Right lobe of liver (tissue), 4 donors: ENCODE data around the gene PTRH2.

Source experiments
- POLR2A ChIP-seq: fragments of 450-650 bp; IDR thresholded peaks from one replicate; pipeline ENCODE4 v1.6.1; 2017; ENCODE audit warnings: antibody characterized with exemption, mild to moderate bottlenecking
- TF ChIP-seq, protein P1 (sequence below), 4 donors: fragments of 200-600 bp in 3 of 4; fragments of 450-650 bp in 1 of 4; IDR thresholded peaks; one replicate each; pipeline versions ENCODE4 v1.5.1 to v1.8.0; 2016 to 2022; ENCODE audit warnings: antibody characterized with exemption in 4 of 4, mild to moderate bottlenecking in 2 of 4
- donor health status: DM: no; HTN: no; CAD: no.
- donor health status: DM: no; HTN: no; CAD: no.
- donor health status: DM: no; HTN: yes; CAD: no.

DNA sequence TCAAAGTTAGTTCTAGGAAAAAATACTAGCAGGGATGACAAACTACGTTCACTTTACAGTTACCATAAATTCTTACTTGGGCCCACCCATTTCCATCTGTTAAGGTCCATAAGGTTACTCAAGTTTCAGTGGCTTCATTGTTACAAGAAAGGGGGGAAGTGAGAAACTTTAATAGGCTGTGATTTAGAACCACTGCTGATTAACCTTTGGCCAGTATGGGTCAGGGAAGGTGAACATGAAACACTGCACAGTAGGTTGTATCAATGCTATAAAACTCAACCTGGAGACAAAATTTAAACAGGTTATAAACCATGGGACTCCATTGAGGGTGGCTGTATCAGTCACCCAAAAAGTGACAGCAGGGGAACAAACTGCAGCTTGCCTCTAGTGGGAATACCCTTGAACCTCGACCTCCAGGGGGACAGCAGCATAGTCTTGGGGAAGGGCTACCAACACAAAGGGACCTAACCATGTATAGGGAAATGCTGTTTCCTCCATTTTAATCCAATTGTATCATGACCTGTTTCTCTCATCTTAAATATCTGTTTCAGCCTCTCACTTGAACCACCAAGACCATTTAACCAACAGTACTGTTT lies 10.4 kb downstream of the PTRH2 start:
- TF ChIP-seq, protein P1, sequence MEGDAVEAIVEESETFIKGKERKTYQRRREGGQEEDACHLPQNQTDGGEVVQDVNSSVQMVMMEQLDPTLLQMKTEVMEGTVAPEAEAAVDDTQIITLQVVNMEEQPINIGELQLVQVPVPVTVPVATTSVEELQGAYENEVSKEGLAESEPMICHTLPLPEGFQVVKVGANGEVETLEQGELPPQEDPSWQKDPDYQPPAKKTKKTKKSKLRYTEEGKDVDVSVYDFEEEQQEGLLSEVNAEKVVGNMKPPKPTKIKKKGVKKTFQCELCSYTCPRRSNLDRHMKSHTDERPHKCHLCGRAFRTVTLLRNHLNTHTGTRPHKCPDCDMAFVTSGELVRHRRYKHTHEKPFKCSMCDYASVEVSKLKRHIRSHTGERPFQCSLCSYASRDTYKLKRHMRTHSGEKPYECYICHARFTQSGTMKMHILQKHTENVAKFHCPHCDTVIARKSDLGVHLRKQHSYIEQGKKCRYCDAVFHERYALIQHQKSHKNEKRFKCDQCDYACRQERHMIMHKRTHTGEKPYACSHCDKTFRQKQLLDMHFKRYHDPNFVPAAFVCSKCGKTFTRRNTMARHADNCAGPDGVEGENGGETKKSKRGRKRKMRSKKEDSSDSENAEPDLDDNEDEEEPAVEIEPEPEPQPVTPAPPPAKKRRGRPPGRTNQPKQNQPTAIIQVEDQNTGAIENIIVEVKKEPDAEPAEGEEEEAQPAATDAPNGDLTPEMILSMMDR (IDR thresholded peaks at IDR 0.05): no peak
- TF ChIP-seq POLR2A: no peak
